HG02571 (cell line): ENCODE measurements around the gene KIRREL3.

Source experiments
- ATAC-seq: cut with Tn5 transposase; IDR thresholded peaks from one replicate; pipeline ENCODE4 v1.9.1; 2021; ENCODE audit warnings: mild to moderate bottlenecking, moderate library complexity; ENCODE audit not compliant: unreplicated experiment

KIRREL3 gene

DNA sequence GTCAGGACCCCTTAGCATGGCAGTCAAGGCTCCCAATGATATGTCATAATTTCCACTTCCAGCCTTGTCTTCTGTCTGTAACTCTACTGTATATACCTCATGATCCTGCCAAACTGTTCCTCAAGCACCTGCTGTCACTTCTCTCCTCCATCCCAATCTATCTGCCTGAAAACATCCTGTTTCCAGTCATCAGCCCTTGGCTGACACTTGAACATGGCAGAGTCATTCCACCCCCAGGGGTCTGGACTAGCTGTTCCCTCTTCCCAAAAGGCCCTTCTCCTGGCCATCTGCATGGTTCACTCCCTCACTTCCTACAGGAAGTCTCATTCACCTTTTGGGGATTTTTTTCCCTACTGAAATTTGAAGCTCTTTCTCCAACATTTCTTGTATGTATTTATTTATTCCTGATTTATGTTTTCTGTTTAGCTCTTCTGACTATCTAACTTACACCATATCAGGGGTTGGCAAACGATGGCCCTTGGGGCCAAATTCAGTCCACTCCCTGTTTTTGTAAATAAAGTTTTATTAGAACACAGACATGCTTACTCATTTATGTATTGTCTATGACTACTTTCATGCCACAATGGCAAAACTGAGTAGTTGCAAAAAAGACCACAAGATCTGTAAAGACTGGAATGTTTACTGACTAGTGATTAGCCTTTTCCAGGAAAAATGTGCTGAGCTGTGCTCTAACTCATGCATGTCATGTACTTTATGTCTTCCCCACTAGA lies 278.4 kb downstream of the KIRREL3 start:
- no peak for ATAC-seq

DNA sequence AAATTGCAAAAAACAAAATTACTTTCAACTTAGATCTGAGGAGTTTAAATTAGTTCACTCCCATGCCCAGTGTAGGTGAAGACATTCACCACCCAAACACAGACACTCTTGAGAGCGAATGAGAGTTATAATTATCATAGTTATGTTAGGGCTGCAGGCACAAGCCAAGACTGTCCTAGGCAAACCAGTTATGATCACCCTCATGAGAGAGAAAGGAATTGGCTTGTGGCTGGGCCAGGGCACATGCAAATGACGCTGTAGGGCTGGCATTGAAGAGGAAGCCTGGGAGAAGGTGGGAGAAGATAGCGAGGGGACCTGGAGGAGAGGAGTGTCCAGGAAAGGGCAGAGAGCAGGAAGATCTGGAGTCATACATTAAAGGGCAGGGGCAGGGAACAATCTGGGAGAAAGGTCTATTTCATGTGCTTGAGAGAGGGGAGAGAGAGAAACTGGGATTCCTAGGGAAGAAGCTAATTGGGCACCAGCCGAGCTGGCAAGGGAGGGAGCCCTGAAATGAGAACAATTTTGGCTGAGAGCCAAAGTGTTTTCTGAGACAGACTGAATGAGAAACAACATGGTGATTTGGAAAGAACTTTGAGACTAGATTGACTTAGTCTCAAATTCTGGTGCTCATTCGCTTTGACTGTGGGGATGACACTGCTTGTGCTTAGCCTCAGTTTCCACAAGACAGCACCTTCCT lies 279.9 kb downstream of the KIRREL3 start:
- ATAC-seq: no peak

DNA sequence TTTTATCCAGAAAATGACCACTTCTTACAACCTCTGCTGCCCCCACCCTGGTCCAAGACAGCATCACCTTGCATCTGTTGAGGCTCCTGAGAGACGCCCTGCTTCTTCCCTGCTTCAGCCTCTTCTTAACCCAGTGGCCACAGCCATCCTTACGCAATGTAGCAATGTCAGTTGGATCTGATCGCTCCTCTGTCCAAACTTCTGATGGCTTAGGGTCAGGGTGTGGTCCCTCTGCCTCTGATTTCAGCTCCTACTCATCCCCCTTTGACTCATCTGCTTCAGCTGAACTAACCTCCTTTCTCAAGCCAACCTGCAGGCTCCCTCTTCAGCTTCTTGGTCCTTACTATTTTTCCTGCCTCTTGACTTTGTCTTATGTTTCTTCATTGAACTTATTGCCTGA lies 280.8 kb downstream of the KIRREL3 start:
- no peak for ATAC-seq

DNA sequence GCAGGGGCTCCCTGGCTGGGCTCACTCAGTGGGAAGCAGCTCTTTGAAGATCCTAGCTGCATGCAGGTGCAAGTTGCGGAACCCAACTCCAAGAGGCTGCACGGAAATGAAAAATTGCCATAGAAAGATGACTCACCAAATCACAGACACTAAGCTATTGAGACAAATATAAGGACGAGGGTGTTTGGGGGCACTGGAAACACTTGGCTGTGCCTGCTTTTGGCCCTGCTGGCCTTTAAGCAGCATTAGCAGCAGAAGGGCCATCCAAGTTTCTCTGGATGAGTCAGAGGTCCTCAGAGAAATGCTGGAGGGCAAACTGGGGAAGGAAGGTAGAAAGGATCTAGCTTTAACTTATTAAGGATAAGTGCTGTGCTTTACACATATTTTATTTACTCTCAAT lies 282.3 kb downstream of the KIRREL3 start:
- no peak for ATAC-seq

DNA sequence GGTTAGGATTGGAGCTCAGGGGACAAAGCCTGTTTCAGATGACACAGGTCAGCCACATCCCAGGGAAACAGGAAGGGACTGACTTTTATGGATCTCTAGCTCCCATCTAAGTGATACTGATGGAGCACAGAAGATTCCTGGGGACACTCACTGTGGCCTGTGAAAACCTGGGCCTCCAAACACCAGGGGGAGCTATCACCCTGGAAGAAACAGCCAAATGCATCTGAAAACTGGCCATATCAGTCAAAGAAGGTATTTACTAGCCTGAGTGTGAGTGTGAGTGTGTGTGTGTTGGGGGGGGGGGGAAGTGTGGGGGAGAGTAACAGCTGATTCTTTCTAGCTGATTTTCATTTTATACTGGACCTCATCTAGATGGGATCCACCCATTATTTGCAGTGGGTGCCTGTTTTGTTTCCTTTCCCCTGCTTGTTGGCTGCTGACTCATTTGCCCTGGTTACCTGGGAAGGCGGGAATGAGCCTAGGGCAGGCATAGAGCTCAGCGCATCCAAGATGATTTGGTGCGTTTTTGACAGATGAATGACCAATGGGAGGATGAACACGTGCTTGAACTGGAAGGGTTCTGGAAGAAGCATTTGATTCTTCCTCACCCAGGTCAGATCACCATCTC lies 284.0 kb downstream of the KIRREL3 start:
- ATAC-seq: no peak

DNA sequence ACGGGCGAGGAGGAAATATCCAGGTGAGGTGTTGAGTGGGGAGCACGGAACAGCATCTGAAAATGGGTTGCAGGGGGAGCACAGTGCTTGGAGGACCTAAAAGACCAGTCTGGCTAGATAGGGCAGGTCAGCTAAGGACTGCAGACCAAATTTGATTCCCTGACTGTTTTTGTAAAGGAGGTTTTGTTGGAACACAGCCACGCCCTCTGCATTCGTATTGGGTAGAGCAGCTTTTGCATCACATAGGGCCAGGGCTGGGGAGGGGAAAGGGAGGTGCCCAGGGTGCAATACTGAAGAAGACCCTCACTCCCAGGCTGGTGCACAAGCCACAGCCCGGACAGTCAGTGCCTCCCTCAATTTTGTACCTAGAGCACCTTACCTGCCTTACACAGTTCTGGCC lies 286.8 kb downstream of the KIRREL3 start:
- ATAC-seq: no peak

DNA sequence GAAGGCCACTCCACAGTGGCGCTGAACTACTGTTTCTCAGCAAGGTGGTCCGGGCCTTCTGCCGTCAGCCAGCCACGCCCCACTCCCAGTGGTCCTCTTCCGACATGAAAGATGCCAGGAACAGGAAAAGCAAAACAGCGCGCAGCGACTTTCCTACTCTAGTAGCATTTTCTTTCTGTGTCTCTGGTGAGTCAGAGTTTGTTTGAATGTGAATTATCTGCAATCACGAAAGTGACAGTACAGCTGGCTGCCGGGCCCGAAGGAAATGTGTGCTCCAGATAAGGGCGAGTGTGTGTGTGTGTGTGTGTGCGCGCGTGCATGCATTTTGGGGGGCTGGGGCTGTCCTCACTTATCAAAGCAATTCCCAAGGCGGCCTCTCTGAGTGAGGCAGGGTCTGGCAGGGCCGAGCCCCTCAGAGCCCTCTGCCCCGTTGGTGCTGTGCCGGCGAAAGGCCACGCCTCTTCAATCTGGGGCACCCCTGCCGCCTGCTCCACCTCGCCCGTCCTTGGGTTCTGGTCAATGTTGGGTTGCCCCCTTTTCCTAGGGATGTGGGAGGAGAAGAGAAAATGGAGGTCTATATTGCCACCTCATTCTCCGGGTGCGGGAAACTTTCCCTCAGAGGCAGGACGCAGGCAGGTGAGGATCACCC lies 288.5 kb downstream of the KIRREL3 start:
- ATAC-seq: no peak

DNA sequence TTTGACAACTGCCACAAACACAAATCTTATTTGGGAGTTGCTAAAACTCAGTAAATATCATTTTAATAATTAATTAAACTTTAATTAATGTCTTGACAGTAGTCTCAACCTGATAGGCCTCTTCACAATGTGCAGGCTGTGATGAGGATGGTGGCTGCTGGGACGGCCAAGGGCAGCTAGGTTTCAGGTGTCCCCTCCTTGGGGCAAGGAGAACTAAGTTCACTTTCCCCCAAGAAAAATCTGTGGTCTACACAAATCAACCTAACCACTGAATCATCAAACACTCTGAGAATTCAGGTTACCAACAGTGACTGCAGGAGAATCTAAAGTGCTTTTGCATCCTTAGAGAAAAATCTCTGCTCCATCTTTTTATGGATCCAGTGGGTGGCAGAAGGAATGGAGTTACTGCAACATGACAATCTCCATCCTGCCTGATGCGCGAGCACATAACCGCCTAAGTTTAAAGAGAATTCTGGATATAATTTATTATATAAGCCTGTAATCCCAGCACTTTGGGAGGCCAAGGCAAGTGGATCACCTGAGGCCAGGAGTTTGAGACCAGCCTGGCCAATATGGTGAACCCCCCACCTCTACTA lies 289.7 kb downstream of the KIRREL3 start:
- no peak for ATAC-seq

DNA sequence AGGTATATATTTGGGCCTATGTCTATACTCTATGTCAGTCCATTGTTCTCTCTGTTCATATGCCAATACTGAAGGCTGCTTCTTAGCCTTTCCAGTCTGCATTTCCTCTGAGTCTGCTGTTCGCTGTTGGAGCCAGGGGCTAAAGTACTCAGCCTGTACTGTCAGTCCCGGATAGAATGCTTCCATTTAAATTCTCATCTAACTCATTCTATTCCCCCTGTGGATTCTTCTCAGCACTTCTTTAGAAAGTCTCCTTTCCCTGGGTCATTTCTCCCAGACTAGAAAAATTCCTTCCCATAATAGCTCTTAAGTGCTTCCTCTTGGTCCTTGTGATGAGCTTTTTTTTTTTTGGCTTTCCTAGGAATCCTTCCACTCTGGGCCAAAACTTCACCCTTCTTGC lies 293.1 kb downstream of the KIRREL3 start:
- ATAC-seq: no peak

DNA sequence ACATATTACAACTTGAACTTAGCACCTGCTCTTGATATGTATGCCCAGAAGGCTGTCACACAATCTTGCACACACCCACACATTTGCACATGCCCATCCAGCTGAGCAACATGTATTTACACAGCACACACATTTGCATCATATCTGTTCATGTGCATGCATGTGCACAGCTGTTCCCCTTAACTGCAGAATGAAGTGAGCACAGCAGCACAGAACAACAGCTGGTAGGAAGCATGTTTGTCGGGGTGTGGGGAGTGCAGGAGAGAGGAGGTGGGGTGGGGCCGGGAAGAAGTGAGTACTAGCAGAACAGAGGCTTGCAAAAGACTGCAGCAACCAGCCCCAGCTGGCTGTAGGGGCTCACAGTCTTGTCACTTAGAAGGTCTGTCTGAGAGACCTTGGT lies 296.5 kb downstream of the KIRREL3 start:
- no peak for ATAC-seq

DNA sequence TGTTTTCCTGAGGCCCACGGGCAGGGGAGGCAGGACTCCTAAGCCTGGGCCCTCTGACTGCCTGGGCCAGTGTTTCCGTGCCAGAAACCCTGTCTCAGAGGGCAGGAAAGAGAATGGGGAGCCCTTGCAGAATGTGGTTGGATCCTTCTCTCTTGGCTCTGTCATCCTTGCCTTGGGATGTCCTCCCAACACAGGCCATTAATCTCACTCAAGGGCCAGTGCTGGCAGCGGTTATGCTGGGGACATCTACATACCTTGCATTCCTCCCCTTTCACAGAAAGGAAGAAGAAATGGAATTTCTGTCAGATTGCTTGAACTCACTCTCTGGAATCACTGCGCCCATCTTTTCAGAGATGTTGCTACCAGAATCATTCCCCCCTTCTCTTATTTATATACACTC lies 296.9 kb downstream of the KIRREL3 start:
- ATAC-seq: no peak

DNA sequence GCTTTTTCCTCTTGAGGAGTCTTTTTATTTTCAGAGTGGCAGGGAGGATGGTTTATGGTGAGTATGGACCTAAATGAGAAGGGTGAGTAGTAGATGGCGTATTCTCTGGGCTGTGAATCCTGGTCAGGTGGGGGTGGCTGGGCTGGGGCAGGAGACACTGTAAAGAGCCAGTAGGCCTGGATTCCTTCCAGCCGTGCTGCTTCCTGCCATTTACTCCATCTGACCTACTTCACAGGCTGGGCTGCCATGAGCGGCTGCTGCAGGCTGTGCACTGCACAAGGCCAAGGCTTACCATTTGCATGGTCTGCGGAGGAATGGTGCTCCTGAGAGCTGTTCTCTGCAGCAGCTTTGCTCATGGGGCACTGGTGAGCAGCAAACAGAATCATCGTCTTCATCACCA lies 297.6 kb downstream of the KIRREL3 start:
- ATAC-seq: no peak

DNA sequence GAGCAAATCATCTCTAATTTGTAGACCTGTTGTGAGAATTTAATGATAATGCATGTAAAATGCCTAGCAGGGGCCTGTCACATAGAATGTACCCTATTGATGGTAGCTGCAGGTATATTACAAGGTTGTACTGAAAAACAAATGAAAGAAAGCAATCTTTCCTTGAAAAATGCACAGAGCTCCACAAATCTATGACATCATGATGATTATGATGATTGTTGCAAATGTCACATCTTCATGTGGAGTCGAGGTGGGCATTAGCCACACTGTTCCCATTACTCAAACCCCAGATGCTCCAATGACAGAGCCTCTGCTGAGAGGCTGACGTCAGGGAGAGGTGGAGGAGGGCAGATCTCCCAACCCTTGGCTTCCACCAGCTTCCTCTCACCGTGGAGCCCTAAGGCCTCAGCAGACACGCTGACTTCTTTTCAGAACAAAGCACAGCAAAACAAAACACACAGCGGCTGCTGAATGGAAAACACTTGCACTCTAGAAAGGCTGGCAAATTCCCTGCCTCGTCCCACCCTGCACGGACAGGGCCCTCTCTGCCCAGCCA lies 298.3 kb downstream of the KIRREL3 start:
- no peak for ATAC-seq

DNA sequence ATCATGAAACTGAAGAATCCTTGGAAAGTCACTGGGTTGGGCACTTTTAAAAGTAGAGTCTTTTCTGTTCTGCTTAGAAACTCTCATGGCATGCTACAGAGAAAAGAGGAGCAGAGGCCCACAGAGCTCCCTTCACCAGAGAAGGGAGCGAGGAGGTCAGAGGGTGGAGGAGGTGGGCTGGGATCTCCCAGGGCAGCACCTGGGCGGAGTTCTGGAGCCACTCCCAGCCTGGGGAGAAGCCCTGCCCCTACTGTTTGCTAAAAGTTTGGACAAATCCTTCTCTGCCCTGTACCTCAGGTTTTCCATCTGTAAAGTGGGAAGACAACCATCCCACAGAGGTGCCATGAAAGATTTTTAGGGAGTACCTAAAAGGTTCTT lies 299.1 kb downstream of the KIRREL3 start:
- ATAC-seq: no peak

DNA sequence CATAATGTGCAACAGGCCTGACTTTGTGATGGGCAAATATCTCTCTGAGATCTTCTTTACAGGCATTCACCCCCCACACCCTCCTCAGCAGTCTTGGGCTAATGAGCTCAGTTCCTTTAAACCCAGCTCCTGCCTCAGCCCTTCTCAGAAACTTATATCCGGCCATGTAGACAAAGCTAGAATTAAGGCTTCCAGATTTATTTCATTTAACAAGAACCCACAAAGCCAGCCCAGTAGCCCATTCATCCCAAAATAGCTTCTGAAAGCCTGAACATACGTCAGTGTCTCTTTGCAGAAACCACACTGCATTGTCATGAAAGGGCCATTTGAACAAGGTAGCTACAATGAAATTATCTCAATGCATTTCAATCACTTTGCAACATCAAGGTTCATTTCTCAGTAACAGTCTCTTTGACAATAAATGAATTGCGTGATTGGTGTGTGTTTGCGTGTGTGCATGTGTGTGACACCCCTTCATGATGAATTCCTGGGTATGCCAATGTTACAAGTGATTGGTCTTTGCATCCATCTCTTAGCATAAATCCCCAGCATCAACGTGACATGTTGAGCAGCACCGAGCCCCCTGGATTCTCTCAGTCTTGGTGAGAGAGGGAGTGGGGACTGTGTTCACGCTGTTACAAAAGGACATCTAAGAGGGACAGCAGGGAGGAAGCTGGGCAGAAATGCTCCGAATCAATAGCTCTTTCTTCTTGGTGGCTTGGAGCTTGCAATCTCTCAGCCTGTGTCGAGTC lies 299.6 kb downstream of the KIRREL3 start:
- ATAC-seq: peak; percentile 74

DNA sequence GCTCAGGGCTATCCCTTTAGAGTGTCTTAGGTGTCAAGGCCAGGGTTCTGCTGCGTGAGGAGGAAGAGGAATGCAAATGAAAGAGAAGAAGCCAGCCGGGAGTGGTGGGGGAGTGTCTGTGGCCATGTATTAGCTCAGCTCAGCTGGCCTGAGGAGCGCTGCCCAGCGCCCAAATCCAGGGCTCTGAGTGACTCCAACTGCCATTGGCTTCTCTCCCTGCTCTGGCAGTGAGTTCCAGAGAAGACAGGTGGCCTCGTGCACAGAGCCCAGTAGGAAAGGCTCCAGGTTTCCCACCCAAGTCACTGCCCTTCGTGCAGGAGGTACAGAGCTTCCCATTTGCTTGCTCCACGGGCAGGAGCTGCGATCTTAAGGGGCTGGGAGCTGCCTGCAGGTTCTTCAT lies 302.0 kb downstream of the KIRREL3 start:
- ATAC-seq: no peak

DNA sequence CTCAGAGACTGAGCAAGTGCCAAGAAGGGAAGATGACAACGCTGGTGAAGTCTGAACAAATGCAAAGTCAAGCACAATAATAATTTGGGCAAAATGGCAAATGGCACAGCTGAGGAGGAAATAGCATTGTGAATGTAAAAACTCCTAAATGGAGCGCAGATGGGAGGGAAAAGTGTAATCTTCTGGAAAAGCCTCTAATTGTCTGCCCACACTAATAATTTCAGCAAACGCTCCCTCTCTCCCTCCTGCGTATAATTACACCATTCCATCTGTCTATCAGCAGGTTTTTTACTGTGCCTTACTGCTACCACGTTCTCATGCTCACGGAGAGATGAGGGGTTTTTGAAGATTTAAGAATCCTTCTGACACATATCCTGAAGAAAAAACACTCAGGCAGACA lies 302.6 kb downstream of the KIRREL3 start:
- no peak for ATAC-seq

DNA sequence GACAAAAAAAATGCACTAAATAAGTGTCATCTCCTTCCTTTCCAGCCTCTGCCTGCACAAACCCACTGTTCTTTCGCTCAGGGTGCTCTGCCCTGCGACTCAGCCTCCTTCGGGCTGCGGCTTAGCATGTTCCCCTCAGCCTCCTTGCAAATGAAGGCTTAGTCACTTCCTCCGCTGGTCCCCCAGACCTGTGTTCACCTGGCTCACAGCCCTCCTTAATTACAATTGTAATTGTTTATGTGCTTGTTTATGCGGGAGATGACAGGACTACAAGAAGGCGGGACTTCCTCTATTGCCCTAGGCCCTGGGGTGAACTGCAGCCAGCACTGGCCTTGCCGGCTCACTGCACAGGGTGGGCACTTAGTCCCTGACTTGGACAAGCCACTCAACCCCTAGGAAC lies 303.6 kb downstream of the KIRREL3 start:
- ATAC-seq: no peak

DNA sequence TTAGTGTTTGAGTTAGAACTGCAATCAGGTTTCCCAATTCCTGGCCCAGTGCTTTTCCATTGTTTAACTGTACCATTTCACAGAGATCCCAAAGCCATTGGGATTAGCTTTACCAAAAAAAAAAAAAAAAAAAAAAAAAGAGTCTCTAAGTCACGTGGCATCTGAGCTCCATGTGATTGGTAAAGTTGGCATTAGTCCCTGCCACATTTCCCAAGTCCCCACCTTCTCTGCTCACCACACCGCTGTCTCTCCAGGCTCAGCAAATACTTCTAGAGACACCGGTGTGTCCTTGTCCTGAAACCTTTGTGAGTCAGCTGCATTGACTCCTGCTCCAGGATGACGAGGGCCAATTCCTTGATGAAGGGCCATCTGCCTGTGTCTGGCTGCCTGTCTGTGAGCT lies 305.3 kb downstream of the KIRREL3 start:
- no peak for ATAC-seq

DNA sequence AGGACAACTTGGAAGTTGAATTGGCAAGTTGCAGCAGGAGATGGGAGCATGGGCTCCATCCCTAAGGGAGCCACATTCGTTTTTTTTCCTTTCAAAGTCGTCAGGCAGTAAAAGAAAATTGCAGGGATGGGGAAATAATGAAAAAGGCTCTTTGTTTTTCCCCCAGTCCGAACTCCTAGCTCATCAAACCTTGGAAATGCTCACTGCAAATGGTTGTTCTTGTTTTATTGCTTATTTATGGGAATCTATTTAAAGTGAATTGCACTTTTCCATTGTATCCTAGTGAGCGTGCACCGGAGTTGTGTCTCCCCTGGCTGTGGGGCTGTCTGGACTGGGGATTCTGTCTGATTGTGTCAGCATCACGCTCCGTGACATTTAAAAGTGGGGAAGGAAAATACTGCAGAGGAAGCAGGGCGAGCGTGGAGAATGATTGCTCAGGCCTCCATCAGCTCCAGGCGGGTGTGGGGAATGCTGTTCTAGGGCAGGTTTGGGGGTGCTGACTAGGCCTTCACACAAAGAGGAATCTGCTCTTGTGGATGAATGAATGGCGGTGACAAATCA lies 306.4 kb downstream of the KIRREL3 start:
- no peak for ATAC-seq
